ENCODE measurements around the gene KIF26B. TPM values are rescaled to one million over a fixed set of nuclear protein-coding genes. Genes with fewer than 3 reads are reported as not detected.

The KIF26B gene
- total RNA-seq, 1 donor from 2014 or later, result 4.0 TPM

- DNase-seq (ENCODE audit: extremely low read depth, low read depth, low spot score), result no peak
Measured at GRCh38 chr1:245448975-245449431, 294.2 kb downstream of the KIF26B start.

GRCh38 chr1:245453541-245453940 is 298.8 kb downstream of the KIF26B start:
- no peak for DNase-seq (ENCODE audit: extremely low read depth, low read depth, low spot score)

DNA sequence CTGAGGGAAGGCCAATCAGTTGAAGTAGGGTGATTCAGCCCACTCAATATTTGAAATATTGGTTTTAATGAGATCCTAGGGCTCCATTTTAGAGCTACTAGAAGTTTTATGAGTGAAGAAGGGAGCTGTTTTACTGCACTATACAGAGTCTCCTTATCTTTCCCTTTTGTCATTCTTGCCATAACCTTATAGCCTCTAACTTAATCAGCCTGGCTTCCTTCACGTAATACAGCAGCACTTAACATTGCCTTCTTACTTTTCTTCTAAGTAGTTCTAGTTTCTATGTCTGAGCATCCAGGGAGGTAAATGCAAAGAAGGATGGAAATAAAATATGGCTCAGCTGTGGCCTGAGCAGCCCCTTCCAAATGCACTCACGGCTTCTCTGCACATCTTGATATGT is 299.3 kb downstream of the KIF26B start:
- DNase-seq (ENCODE audit: extremely low read depth, low read depth, low spot score), result no peak

GRCh38 chr1:245457562-245457961 is 302.8 kb downstream of the KIF26B start:
- no peak for DNase-seq (ENCODE audit: extremely low read depth, low read depth, low spot score)

DNA sequence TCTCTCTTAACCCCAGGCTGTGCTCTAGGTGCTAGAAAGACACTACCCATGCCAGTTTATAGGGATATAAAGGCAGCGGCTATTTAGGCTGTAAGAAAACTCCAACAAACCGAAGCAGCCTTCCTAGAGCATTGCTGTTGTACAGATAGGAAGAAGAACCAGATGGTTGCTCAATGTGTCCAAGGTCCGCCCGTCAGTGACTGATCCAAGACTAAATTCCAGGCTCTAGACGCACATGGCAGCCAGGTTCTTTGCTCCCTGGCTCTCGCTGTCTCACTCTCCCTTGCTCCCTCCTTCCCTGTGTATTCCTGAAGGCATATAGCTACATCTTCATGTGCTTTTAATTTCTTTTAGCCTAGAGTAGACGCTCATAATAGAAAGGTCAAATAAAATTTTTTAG is 303.4 kb downstream of the KIF26B start:
- no peak for DNase-seq (ENCODE audit: extremely low read depth, low read depth, low spot score)

GRCh38 chr1:245458761-245459174 is 304.0 kb downstream of the KIF26B start:
- no peak for DNase-seq (ENCODE audit: extremely low read depth, low read depth, low spot score)

- DNase-seq (ENCODE audit: extremely low read depth, low read depth, low spot score), result no peak
Measured at GRCh38 chr1:245459621-245460020, 304.8 kb downstream of the KIF26B start.

DNA sequence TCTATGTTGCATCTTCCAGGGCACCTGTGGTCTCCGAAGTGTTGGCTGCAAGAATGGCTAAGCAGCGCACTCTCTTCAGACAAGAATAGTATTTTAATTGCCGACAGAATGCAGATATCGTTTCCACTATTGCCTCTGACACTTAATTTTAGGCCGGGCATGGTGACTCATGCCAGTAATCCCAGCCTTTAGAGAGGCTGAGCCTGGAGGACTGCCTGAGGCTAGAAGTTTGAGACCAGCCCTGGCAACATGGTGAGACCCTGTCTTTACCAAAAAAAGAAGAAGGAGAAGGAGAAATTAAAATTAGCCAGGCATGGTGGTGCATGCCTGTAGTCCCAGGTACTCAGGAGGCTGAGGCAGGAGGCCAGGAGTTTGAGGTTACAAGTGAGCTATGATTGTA is 306.9 kb downstream of the KIF26B start:
- no peak for DNase-seq (ENCODE audit: extremely low read depth, low read depth, low spot score)

- DNase-seq (ENCODE audit: extremely low read depth, low read depth, low spot score), result no peak
Measured at GRCh38 chr1:245462161-245462560, 307.4 kb downstream of the KIF26B start.

- DNase-seq (ENCODE audit: extremely low read depth, low read depth, low spot score), result no peak
Measured at GRCh38 chr1:245463392-245464165, 308.8 kb downstream of the KIF26B start.

DNA sequence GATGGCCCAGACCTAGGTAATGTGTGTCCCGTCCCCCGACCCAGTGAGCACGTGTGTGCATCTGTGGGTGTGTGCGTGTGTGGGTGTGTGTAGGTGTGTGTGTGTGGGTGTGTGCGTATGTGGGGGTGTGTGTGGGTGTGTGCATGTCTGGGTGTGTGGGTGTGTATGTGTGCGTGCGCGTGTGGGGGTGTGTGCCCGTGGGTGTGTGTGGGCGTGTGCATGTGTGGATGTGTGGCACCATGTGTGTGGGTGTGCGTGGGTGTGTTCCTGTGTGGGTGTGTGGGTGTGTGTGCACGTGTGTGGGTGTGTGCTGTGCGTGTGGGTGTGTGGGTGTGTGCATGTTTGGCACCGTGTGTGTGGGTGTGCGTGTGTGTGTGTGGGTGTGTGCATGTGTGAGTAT is 309.5 kb downstream of the KIF26B start:
- DNase-seq (ENCODE audit: extremely low read depth, low read depth, low spot score), result no peak

DNA sequence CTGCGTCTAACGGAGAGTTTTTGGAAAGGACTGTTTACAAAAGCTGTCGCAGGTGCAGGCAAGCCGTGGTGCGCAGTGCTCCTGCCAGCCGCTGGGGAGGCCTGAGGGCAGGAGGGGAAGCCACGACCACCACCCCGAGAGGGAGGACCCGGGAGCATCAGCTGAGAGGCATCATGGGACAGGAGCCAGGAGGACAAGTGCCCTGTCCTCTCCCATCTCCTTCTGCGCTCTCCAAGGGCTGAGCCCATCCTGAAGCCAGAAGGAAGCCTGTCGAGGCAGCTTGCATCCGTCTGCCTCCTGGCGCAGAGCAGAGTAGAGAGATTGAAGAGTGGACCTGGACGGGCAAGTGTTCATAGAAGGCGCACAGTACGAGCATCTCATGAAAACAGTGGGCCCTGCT is 310.9 kb downstream of the KIF26B start:
- DNase-seq (ENCODE audit: extremely low read depth, low read depth, low spot score), result no peak

GRCh38 chr1:245466261-245466660 is 311.5 kb downstream of the KIF26B start:
- no peak for DNase-seq (ENCODE audit: extremely low read depth, low read depth, low spot score)

GRCh38 chr1:245467804-245468203 is 313.0 kb downstream of the KIF26B start:
- no peak for DNase-seq (ENCODE audit: extremely low read depth, low read depth, low spot score)

DNA sequence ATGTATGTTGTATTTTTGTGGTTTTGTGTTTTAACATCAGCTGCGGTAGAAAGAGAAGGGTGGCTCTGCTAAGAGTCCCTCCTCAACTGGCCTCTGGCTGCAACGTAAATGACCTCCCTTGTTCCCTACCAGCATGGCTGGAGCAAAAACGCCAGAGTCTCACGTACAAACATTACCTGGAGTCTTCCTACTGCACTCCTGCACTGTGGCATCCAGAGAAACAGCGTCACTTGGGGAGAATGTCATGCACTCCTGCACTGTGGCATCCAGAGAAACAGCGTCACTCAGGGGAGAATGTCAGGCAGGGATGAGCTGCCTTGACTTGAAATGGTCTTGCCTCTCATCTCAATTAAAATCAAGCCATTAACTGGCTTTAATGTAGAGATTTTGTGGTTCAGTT is 314.2 kb downstream of the KIF26B start:
- DNase-seq (ENCODE audit: extremely low read depth, low read depth, low spot score), result no peak

DNA sequence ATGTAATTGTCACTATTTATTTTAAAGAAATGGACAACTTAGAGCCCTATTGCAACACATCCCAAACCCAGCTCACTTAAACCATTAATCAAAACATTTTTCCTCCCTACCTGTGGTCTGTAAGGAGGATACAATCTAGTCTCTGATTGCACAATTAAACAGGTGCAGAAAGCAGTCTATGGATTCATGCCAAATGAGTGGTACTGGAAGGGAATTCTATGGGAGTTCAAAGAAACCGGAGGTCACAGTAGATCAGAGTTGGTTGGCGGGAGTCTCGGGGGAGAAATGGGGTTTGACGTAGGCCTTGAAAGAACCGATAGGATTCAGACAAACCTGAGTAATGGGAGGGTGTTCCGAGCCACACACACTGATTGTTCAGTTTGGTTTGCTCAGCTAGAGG is 314.9 kb downstream of the KIF26B start:
- no peak for DNase-seq (ENCODE audit: extremely low read depth, low read depth, low spot score)

- DNase-seq (ENCODE audit: extremely low read depth, low read depth, low spot score), result no peak
Measured at GRCh38 chr1:245475126-245475525, 320.3 kb downstream of the KIF26B start.

GRCh38 chr1:245475961-245476516 is 321.3 kb downstream of the KIF26B start:
- DNase-seq (ENCODE audit: extremely low read depth, low read depth, low spot score), result no peak

DNA sequence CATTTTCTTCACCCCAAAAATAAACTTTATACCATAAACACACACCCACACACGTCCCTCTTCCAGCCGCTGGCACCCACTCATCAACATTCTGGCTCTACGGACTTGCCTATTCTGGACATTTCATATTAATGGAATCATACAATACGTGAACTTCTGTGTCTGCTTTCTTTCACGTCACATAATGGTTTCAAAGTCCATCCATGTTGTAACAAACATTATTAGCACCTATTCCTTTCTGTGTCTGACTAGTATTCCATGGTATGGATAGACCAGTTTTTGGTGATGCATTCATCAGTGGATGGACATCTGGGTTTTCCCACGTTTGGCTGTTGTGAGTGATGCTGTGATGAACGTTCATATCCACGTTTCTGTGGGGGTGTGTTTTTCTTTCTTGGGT is 323.2 kb downstream of the KIF26B start:
- no peak for DNase-seq (ENCODE audit: extremely low read depth, low read depth, low spot score)

DNA sequence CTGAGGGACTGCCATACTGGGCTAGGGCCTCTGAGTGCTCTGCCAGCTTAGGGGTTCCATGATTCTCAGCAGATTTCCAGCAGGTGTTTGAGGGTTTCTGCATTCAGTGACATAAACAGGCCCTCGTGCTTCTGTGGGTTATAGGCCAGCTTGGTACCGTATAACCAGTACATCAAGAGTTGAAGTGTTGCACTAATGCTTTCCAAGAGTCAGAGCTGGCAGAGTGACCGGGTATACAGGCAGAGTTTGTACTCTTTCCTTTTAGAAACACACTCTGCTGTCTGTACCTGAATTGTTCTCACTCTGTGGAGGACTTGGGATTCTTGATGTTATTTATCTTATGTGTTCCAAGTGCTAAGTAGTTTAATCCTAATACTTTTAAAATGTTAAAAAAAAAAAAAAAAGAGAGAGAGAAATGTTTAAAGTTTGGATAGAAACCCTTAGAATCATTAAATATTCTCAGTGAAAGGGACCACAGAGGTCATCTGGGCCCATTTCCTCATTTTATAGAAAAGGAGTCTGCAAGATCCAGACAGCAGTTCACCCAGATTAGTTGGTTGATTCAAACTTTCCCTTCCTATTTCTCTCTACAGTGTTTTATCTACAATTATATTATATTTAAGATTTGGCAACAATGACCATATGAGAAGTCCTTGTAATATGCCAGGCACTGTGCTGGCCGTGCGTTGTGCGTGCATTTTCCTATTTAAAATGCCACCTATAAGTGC is 325.8 kb downstream of the KIF26B start:
- DNase-seq (ENCODE audit: extremely low read depth, low read depth, low spot score), result no peak

GRCh38 chr1:245481261-245481660 is 326.5 kb downstream of the KIF26B start:
- DNase-seq (ENCODE audit: extremely low read depth, low read depth, low spot score), result no peak

GRCh38 chr1:245483247-245483646 is 328.5 kb downstream of the KIF26B start:
- DNase-seq (ENCODE audit: extremely low read depth, low read depth, low spot score), result no peak

Data from glomerular endothelial cell (primary cell).